GM18508 (cell line): ENCODE measurements around the gene RNF8.
"Not testable (repeated sequence)": the region's sequence is repeated elsewhere in the genome, so short reads cannot be mapped to it uniquely, and the experiment has no call there.

ENCODE experiments used
- ATAC-seq: cut with Tn5 transposase; IDR thresholded peaks from one replicate; pipeline ENCODE4 v1.9.1; 2021; ENCODE audit warnings: moderate number of reproducible peaks; ENCODE audit not compliant: insufficient read depth, unreplicated experiment

RNF8 gene

DNA sequence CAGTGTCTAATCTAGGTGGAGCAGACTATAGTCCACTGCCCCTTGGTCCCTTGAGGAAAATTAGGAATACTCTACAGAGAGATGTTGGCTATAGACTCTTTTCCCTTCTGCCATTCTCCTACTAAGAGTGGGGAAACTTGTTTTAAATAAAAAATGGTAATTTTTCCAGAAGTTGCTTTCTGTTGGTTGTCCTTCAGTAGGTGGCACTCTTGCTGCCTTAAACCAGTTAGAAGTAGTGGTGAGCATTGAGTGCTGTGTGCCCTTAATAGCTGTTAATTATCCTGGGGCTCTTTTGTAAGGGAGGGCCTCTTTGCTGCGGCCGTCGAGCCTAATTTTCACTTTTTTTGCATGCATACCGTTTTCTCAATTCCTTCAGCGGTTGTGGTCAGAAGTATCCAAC lies 82.0 kb downstream of the RNF8 start:
- no peak for ATAC-seq

DNA sequence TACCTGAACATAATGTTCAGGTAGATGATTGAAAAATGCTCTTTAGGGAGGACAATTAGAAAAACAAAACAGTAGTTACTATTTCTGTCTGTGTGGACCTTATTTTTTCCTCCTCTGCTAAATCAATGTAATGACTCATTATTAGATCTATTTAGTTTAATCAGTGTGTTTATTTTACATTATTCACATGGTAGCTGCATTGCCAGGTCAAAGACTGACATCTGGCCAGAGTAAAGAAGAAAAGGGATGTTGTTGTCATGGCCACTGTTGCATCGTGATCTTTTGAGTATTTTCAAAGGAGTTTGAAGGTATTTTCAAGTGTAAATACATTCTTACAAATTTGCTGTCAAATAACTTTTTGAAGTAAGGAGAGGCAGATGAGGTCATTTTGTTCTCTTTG lies 85.1 kb downstream of the RNF8 start:
- ATAC-seq: no peak

DNA sequence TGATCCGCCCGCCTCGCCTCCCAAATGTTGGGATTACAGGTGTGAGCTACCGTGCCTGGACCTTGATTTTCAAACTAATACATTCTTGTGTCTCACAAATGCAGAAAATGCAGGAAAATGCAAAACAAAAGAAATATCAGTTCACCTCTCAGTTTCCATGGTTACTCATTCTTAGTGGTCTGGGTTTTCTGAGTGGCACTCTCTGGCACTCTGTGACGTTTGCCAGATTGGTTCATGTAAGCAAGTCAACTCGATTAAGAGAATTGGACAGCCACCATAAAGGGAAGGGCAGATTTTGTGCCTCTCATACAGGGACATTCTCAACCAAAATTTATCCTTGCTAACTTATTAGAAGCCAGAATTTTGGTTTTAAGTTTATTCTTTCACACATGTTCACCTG lies 87.9 kb downstream of the RNF8 start:
- ATAC-seq: no peak

DNA sequence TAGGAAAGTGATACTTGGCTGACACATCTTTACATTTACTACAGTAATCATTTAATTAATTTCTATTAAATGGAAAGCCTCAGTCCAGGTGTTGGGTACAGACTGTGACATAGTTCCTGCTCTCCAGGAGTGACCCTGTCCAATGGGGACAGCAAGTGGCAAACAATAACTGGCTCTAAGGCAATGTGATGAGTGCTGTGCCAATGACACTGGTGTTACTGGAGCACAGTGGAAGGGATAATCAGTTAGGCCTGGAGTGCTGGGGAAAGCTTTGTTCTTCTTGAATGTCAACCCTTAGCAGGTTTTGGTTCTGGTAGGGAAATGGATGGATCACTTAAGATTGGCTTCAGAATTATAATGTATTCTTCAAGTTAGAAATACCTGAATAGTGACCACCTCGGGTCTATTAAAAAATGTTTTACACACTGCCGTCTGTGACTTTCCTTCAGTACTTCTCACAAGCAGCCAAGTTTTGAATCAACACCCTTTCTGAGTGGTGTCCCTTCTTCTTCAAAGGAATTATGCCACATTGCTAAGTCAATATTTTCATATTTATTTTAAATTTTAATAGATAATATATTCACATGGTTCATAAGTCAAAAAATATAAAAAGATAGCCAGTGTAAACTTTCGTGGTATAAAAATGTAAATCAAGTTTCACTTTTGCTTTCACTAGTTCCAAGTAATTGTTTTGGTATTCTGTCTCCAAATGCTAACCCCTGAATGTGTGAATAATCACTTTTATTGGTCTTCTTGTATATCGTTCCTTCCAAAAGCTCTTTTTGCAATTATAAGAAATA lies 88.8 kb downstream of the RNF8 start:
- ATAC-seq: no peak

DNA sequence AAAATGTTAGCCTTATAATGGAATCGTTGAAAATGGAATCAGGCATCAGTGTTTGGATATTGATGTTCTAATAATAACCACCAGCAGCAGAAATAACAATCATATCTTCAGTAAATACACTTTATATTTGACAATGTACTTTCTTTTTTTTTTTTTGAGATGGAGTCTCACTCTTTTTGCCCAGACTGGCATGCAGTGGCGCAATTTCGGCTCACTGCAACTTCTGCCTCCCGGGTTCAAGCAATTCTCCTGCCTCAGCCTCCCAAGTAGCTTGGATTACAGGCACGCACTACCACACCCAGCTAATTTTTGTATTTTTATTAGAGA lies 89.4 kb downstream of the RNF8 start:
- ATAC-seq: not testable (repeated sequence)
